Ecto neural progenitor cell (in vitro differentiated cells): Measurements from ENCODE around the gene FBXL13.
"Not testable (repeated sequence)": the region's sequence is repeated elsewhere in the genome, so short reads cannot be mapped to it uniquely, and the experiment has no call there.

Source experiments
- DNase-seq: peaks from one replicate; pipeline ENCODE4 v3.0.0-alpha.2; 2018; ENCODE audit warnings: low spot score

FBXL13 gene

DNA sequence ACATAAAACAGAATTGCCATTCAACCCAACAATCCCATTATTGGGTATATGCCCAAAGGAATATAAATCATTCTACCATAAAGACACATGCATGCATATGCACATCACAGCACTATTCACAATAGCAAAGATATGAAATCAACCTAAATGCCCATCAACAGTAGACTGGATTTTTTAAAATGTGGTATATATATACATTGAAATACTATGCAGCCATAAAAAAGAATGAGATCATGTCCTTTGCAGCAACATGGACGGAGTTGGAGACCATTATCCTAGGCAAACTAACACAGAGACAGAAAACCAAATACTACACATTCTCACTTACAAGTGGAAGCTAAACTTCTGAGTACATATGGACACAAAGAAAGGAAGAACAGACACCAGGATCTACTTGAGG lies 51.0 kb downstream of the FBXL13 start:
- DNase-seq = not testable (repeated sequence)

DNA sequence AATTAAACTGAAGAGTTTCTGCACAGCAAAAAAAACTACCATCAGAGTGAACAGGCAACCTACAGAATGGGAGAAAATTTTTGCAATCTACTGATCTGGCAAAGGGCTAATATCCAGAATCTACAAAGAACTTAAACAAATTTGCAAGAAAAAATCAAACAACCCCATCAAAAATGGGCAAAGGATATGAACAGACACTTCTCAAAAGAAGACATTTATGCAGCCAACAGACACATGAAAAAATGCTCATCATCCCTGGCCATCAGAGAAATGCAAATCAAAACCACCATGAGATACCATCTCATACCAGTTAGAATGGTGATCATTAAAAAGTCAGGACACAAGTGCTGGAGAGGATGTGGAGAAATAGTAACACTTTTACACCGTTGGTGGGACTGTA lies 53.1 kb downstream of the FBXL13 start:
- not testable (repeated sequence) for DNase-seq

DNA sequence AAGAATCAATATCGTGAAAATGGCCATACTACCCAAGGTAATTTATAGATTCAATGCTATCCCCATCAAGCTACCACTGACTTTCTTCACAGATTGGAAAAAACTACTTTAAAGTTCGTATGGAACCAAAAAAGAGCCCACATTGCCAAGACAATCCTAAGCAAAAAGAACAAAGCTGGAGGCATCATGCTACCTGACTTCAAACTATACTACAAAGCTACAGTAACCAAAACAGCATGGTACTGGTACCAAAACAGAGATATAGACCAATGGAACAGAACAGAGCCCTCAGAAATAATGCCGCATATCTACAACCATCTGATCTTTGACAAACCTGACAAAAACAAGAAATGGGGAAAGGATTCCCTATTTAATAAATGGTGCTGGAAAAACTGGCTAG lies 53.7 kb downstream of the FBXL13 start:
- not testable (repeated sequence) for DNase-seq

DNA sequence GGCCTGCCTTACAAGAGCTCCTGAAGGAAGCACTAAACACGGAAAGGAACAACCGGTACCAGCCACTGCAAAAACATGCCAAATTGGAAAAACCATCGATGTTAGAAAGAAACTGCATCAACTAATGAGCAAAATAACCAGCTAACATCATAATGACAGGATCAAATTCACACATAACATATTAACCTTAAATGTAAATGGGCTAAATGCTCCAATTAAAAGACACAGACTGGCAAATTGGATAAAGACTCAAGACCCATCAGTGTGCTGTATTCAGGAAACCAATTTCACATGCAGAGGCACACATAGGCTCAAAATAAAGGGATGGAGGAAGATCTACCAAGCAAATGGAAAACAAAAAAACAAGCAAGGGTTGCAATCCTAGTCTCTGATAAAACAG lies 56.3 kb downstream of the FBXL13 start:
- not testable (repeated sequence) for DNase-seq

DNA sequence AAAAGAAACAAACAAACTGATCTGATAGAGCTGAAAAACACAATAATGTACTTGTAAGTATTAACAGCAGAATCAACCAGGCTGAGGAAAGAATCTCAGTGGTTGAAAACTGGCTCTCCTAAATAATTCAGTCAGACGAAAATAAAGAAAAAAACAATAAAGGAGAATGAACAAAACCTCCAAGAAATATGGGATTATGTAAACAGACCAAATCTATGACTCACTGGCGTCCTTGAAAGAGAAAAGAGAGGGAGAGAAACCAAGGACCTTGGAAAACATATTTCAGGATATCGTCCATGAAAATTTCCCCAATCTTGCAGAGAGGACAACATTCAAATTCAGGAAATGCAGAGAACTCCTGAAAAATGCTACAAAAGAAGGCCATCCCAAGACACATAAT lies 62.9 kb downstream of the FBXL13 start:
- no peak for DNase-seq

DNA sequence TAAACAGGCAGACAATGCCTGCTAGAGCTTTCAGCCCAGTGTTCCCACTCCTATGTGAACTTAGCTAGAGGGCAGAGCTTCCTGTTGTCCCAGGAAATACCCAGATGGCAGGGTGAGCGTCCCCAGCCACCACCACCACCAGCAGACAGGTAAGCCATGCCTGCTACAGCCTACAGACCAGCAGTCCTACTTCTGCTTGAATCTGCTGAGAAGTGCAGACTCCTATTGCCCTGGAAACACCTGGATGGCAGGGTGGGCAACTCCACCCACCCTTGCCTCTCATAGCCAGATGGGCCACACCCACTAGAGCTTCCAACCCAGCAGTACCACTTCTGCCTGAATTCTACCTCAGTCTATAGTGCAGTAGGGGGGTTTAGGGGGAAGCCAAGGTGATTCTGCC lies 64.4 kb downstream of the FBXL13 start:
- no peak for DNase-seq

DNA sequence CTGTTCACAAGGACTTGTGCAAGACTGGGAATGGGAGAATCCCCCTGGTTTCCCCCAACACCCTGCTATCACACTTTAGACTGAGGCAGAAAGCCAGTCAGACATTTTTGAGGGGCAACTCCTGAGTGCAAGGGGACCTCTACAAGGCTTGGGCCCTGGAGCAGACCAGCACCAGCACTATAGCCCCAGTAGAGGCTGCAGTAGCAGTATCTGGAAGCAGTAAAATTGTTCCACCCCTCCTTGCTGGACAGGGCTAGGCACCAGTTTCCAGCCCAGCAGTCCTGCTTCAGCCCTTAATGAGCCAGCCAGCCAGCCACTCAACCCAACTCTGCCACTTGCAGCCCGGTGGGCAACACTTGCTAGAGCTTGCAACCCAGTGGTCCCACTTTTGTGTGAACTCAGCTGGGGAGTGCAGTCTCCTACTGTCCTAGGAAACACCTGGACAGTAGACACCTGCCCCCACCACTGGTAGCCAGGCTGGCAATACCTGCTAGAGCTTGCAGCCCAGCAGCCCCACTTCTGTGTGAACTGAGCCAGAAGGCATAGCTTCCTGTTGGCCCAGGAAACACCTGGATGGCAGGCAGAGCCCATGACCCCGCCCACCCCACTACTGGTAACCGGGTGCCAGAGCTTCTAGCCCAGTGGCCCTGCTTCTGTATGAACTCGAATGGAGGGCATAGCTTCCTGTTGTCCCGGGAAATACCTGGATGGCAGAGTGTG lies 65.0 kb downstream of the FBXL13 start:
- DNase-seq = no peak

DNA sequence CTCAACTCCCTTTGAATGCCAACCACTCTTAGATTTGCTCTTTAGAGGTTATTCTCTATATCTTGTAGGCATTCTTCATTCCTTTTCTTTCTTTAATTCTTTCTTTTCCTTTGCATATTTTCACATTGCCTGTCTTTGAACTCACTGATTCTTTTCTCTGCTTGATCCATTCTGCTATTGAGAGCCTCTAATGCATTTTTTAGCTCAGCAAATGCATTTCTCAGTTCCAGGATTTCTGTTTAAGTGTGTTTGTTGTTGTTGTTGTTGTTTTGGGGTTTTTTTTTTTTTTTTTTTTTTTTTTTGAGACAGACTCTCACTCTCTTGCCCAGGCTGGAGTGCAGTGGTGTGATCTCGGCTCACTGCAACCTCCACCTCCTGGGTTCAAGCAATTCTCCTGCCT lies 71.6 kb downstream of the FBXL13 start:
- DNase-seq = no peak

DNA sequence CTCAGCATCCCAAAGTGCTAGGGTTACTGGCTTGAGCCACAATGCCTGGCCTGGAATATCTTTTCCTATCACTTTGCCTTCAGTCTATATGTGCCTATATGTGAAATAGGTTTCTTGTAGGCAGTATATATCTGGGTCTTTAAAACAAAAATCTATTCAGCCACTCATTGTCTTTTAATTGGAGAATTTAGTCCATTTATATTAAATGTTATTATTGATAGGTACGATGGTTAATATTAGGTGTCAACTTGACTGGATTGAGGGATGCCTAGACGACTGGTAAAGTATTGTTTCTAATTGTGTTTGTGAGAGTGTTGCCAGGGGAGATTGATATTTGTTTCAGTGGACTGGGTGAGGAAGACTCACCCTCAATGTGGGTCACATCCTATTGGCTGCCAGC lies 73.4 kb downstream of the FBXL13 start:
- DNase-seq = no peak

DNA sequence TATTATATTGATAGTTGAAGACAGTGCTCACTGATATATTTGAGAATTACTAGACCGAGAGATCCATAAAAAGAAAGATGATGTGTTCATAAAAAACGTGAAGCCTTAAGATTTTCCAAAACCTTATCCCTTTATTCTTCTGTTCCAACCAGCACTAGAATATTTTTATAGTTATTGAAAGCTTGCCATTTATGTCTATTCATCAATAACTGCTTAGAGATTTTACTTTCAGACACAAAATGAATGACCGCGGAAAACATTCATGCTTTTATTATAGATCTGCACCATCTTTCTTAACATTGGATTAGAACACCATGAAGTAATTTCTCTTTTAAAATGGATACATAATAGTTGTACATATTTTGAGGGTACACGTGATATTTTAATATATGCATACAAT lies 77.6 kb downstream of the FBXL13 start:
- DNase-seq = no peak

DNA sequence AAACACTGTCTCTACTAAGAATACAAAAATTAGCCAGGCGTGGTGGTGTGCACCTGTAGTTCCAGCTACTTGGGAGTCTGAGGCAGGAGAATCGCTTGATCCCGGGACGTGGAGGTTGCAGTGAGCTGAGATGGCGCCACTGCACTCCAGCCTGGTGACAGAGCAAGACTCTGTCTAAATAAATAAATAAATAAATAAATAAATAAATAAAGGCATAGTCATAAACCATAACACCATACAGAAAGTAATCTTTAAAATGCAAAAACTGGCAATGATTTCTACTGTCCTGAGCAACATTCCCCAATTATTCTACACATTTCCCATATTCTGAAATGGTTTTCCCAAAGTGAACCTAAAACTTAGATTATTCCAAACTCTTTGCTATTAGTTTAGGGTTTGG lies 79.0 kb downstream of the FBXL13 start:
- not testable (repeated sequence) for DNase-seq

DNA sequence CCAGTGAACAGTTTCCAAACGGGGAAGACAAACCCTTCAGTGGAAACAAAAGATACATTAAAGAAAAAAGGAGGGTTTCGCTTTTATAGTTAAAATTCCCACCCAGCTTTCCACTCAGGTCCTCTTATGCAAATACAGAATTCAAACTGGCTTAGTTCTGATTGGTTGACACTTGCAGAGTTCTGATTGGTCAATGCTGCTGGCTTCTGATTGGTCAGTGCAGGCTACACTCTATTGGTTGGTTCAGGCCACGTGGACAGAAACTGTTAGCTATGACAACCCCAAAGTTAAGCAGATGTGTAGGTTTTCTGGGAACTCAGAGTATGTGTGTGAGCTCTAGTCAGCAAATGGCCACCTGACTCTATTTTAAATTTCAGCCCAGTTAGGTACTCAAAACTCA lies 80.0 kb downstream of the FBXL13 start:
- DNase-seq = no peak

DNA sequence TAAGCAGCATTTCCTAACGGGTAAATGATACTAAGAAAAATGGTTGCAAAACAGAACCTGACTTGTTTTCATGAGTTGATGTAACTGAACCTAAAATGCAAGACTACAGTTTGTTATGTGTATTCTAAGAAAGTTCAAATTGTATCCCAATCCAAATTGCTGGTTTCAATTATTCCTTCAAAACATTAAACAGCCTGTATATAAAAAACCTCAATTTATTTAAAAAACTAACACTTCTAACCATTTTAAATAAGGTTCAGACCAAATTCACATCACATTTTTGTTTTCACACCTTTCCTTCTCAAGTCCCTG lies 80.9 kb downstream of the FBXL13 start:
- DNase-seq = no peak

DNA sequence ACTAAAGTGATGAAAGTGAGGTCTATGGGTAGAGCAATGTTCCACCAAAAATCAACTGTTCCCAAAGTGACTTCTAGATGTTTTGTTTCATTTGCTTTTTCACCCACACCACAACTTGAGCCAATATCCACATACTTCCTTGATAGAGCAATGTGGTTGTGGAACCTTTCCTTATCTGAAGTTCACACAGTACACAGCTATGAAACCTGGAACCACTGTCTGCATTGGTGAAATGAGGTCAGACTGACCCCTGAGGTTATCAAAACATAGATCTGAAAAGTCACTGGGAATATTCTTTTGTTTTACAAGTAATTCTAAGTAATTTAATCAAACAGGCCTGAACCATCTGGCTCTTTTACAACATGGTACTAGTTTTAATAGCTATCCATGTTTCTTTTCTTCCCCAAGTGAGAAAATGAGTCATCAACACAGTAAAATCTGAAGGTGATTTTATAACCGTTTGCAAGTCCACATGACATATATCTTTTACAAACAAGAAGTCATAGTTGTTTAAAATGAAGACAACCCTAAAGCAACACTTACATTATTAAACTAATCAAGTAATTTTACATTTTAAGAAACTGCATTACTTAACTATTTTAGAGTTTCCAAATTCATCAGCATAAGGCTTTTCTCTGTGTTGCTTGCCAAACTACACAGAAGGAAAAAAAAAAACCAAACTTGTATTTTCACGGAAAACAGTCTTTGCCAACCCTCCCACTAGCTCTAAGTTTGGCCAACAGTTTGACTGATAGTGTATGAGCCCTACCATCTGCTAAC lies 81.5 kb downstream of the FBXL13 start:
- DNase-seq = no peak

DNA sequence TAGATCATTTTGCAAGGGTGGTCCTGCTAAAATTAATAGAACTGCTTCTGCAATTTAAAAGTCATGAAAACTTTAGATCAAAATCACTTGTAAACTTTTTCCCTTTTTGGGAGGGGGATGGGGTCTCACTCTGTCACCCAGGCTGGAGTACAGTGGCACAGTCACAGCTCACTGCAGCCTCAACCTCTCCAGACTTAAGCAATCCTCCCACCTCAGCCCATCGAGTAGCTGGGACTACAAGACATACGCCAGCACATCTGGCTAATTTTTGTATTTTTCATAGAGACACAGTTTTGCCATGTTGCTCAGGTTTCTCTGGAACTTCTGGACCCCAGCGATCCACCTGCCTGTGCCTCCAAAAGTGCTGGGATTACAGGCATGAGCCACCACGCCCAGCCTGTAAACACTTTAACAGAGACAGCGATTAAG lies 82.1 kb downstream of the FBXL13 start:
- no peak for DNase-seq

DNA sequence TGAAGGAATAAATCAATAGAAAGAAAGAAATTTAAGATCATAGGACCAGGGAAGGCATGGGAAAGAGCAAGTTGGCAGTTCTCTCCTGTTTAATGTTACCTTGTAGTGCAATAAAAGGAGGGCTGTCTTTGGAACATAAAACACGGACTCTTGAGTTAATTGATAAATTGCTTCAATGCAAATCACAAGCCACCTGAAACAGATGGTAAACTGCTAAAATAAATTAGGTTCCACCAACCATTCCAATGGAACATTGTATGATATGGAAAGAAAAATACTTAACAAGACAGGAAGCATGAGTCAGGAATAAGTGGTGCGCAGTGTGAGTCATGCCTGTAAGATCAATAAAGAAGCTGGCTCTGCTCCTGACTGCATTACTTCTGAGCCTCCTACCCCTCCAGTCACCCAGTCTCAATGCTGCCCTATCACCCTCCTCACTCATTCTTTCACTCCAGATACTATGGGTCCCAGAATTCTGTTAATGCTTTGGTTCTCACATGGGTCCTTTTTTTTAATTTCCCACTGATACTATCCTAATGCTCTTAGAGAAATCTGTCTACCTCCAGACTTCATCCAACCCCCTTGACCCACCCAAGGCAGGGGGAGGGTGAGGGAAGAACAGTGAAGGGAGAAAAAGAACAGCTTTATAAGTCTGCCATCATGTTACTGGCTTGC lies 82.9 kb downstream of the FBXL13 start:
- no peak for DNase-seq

DNA sequence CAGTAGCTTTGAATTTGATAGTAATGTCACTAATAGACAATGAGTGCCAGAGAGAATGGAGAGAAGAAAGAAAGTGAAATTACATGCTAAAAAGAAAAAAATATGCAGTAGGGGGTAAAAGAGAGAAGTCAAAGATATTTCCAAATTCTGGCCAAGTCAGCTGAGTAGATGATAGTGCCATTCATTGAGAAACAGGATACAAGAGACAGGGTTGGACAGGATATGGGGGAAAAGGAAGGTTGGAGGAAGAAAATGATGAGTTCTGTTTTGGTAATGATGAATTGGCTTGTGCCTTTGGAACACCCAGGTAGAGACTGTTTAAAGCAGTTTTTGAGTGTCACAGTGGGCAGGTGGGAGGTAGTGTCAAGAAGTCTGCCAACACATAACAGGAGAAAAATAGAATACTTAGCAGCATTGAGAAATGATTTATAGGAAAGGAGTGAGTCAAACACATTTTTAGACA lies 83.5 kb downstream of the FBXL13 start:
- DNase-seq = no peak

DNA sequence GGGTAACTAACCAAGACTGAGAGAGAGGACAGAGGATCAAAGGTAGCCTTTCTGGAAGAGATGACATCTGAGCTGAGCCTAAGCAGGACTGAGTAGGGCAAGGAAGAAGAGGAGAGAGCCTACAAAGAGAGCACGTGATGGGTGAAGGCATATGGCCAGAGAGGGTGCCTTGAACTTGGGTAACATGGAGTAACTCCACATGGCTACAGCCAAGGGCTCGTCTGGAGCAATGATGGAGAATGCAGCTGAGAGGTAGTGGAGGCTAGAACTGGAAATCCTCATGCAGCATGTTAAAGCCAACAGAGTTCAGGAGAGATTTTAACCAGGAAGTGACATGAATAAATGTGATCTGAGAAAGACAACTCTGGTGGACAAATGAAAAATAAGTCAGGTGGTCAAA lies 84.0 kb downstream of the FBXL13 start:
- no peak for DNase-seq

DNA sequence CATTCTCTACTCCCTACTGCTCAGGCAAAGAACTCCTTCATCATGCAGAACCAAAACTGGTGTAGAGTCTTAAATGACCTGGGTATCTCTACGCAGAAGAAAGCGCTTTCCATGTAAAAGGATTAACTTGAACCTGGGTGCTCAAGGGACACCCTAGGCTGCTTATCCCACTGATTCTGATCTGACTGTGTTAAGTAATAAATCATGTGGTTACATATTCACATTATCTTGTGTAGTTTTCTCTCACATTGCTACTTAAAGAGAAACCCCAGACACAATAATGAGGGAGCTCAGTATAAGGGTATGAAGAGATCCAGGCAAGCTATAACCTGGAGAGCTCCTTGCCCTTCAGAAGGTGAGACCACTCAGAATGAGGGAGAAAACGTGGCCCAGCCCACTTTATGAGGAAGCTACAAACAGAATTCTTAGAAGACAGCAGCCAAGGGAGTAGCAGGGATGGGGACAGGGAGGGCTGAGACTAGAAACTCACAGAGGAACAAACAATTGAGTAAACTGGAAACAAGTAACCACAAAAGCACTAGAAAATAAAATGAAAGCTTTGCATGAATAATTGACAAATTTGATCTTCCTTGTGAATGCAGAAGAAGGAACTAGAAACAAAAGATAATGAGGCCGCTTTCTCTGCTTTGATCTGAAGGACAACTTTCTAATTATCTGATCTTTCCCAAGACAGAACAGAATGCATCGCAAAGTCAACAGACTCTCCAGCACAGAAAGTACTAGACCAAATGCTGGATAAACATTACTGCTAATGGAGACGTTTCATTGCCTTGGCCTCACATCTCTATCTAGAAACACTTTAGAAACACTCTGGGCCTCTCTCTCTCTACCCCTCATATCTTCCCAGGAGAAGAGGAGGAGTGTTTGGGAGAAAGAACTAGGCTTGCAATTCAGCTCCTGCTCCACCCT lies 85.7 kb downstream of the FBXL13 start:
- no peak for DNase-seq

DNA sequence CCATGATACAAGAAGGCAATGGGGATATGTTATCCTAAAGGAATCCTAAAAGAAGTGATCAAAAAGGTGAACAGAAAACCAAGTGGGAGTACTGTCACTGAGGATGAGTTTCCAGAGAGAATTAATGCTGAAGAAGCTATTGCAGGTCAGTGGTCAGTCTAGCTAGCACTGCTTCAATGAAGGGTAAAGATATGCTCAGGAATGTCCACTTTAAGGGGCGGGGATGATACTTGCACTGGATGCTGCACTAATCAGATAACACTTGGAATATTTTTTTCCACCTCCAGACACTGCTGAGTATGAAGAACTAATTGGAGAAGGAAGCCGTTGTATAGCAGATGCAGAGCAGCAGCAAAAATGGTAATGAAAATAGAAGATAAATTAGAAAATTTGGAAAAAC lies 86.5 kb downstream of the FBXL13 start:
- DNase-seq = no peak

DNA sequence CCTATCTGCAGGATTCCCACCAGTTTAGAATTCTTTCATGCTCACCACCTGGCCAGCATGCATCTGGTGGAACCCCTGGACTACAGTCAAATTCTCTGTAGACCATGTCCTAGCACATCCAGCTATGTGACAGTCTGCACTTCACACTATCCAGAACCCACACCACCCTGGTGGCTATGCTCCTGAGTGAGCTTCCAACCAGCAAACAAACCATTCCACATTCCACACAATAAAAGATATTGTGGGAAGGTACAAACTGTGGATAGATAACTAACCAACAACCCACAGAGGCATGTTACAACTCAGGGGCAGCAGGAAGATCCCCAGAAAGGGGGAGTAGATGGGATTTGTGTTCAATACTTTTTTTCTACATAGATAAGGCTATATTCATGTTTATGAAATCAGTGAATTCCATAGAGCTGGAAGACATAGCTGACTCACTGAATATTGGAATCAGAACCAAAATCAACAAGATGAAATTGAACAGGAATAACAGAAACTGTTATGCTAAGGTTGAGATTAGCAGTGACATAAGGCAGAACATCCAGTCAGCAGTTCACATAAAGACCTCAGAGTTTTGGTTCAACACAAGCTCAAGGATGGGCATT lies 89.3 kb downstream of the FBXL13 start:
- no peak for DNase-seq

DNA sequence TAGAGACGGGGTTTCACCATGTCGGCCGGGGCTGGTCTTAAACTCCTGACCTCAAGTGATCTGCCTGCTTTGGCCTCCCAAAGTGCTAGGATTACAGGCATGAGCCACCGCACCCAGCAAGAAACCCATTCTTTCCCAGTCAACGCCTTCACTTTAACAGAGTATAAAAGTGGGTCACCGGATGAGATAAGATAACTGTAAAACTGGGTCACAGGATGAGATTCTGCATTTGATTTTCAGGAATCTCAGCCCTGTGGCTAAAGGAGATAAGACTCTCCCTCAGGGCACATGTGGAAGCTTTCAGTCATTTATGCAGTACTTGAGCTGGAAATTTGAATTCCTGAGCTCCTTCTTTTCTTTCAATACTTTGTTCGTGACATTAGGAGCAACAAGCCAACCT lies 91.0 kb downstream of the FBXL13 start:
- DNase-seq = no peak
